HG02943 (cell line): Measurements from ENCODE around the gene SPAG4.
A peak's percentile ranks its signal among the peaks of the same experiment; 100 is the strongest.

ENCODE experiments used
- ATAC-seq: cut with Tn5 transposase; IDR thresholded peaks from one replicate; pipeline ENCODE4 v1.9.1; 2021; ENCODE audit warnings: mild to moderate bottlenecking, low read depth, moderate library complexity; ENCODE audit not compliant: unreplicated experiment

Gene SPAG4

GRCh38 chr20:35615667-35616464 is at the start of gene SPAG4:
Gene SPAG4 (plus strand): TSS chr20:35615829. CDS start chr20:35616004, 175 bp downstream.
- ATAC-seq, result peak; percentile 75

- no peak for ATAC-seq
Measured at GRCh38 chr20:35568645-35569044, 47.0 kb upstream of the SPAG4 start.

- ATAC-seq, result no peak
Measured at GRCh38 chr20:35571555-35571954, 44.1 kb upstream of the SPAG4 start.

- no peak for ATAC-seq
Measured at GRCh38 chr20:35572838-35573237, 42.8 kb upstream of the SPAG4 start.

- no peak for ATAC-seq
Measured at GRCh38 chr20:35575958-35576357, 39.7 kb upstream of the SPAG4 start.

GRCh38 chr20:35576816-35577215 is 38.8 kb upstream of the SPAG4 start:
- ATAC-seq, result no peak

GRCh38 chr20:35578469-35578868 is 37.2 kb upstream of the SPAG4 start:
- ATAC-seq, result no peak

- ATAC-seq, result no peak
Measured at GRCh38 chr20:35579196-35579595, 36.4 kb upstream of the SPAG4 start.

- no peak for ATAC-seq
Measured at GRCh38 chr20:35582131-35582530, 33.5 kb upstream of the SPAG4 start.

GRCh38 chr20:35582741-35583404 is 32.8 kb upstream of the SPAG4 start:
- no peak for ATAC-seq

GRCh38 chr20:35583636-35584560 is 31.7 kb upstream of the SPAG4 start:
- no peak for ATAC-seq

GRCh38 chr20:35586751-35587425 is 28.7 kb upstream of the SPAG4 start:
- no peak for ATAC-seq

- ATAC-seq, result no peak
Measured at GRCh38 chr20:35587436-35587835, 28.2 kb upstream of the SPAG4 start.

GRCh38 chr20:35588397-35588796 is 27.2 kb upstream of the SPAG4 start:
- no peak for ATAC-seq

- ATAC-seq, result no peak
Measured at GRCh38 chr20:35592339-35592974, 23.2 kb upstream of the SPAG4 start.

GRCh38 chr20:35595456-35595855 is 20.2 kb upstream of the SPAG4 start:
- ATAC-seq, result no peak

- ATAC-seq, result no peak
Measured at GRCh38 chr20:35595901-35596300, 19.7 kb upstream of the SPAG4 start.

- no peak for ATAC-seq
Measured at GRCh38 chr20:35597186-35597585, 18.4 kb upstream of the SPAG4 start.

GRCh38 chr20:35598476-35598875 is 17.2 kb upstream of the SPAG4 start:
- no peak for ATAC-seq
